H1 (cell line): ENCODE data around the gene ANP32A. TPM values are rescaled to one million over a fixed set of nuclear protein-coding genes. Genes with fewer than 3 reads are reported as not detected.

ENCODE experiments used
- CTCF ChIA-PET: fragments of 300-600 bp; sonication (Branson Sonifier 250); formaldehyde crosslinking; loops from one replicate; lab custom pipeline; 2021; ENCODE audit not compliant: partially characterized antibody; lab: Charles Lee
- POLR2A ChIA-PET: fragments of 300-600 bp; sonication (Branson Sonifier 250); formaldehyde crosslinking; loops from one replicate; lab custom pipeline; 2021; ENCODE audit warnings: inconsistent platforms; ENCODE audit not compliant: partially characterized antibody; lab: Charles Lee
- DNase-seq, 2 experiments: peaks; one replicate each; pipeline versions ENCODE4 v3.0.0 to v3.0.0-alpha.2; 2010 to 2022; ENCODE audit warnings: low spot score in 2 of 2, low read depth in 1 of 2, mixed read lengths in 1 of 2
- FAIRE-seq: peaks from 2 replicates; lab custom pipeline; 2011; peaks lifted over from hg19 to GRCh38; lab: Jason Lieb, UNC
- H2AFZ ChIP-seq: 2 replicates; pipeline ENCODE4 v1.8.1; 2012; ENCODE audit warnings: low read length, inconsistent platforms
- H2AK5ac ChIP-seq: 2 replicates; pipeline ENCODE4 v1.6.1; 2013; ENCODE audit warnings: low read depth, low read length
- H2BK120ac ChIP-seq: replicated peaks from 2 replicates; pipeline ENCODE3; 2013; ENCODE audit warnings: low read depth, low read length, inconsistent platforms
- H2BK12ac ChIP-seq: 2 replicates; pipeline ENCODE4 v1.6.1; 2013; ENCODE audit warnings: low read depth, low read length
- H2BK15ac ChIP-seq: 2 replicates; pipeline ENCODE4 v1.6.1; 2013; ENCODE audit warnings: low read length
- H2BK20ac ChIP-seq: 2 replicates; pipeline ENCODE4 v1.6.1; 2013; ENCODE audit warnings: low read length
- H2BK5ac ChIP-seq: 2 replicates; pipeline ENCODE4 v1.6.1; 2013; ENCODE audit warnings: low read depth, low read length
- H3K14ac ChIP-seq: 2 replicates; pipeline ENCODE4 v1.6.1; 2013; ENCODE audit warnings: inconsistent platforms; ENCODE audit not compliant: insufficient read length
- H3K18ac ChIP-seq: 2 replicates; pipeline ENCODE4 v1.6.1; 2013; ENCODE audit warnings: low read length; ENCODE audit errors: extremely low read depth
- H3K23ac ChIP-seq: 2 replicates; pipeline ENCODE4 v1.6.1; 2013; ENCODE audit warnings: inconsistent platforms; ENCODE audit not compliant: insufficient read length
- H3K23me2 ChIP-seq: 2 replicates; pipeline ENCODE4 v1.6.1; 2013; ENCODE audit warnings: low read depth, low read length
- H3K27ac ChIP-seq: 2 replicates; pipeline ENCODE4 v1.6.1; 2011; ENCODE audit warnings: low read depth, low read length, inconsistent platforms
- H3K27me3 ChIP-seq, 4 experiments: replicated peaks in 1 of 4; 1 replicate in 1 of 4; 2 replicates in 3 of 4; pipeline versions ENCODE4 v1.6.1 to v1.8.1; 2011 to 2013; ENCODE audit warnings: low read length in 3 of 4, mild to moderate bottlenecking in 3 of 4, inconsistent platforms in 2 of 4, mixed read lengths in 2 of 4, moderate library complexity in 1 of 4; ENCODE audit not compliant: control insufficient read depth in 3 of 4, insufficient read depth in 3 of 4; ENCODE audit errors: extremely low read depth in 1 of 4
- H3K36me3 ChIP-seq, 4 experiments: 2 replicates each; pipeline versions ENCODE4 v1.6.1 to v1.8.1; 2011 to 2013; ENCODE audit warnings: mild to moderate bottlenecking in 4 of 4, low read length in 3 of 4, moderate library complexity in 2 of 4, control low read depth in 1 of 4, inconsistent platforms in 1 of 4; ENCODE audit not compliant: insufficient read depth in 4 of 4, control insufficient read depth in 2 of 4
- H3K4ac ChIP-seq: replicated peaks from 2 replicates; pipeline ENCODE3; 2013; ENCODE audit warnings: low read length, low read depth, mixed read lengths, inconsistent platforms; ENCODE audit not compliant: insufficient read length
- H3K4me1 ChIP-seq, 4 experiments: replicated peaks in 1 of 4; 1 replicate in 1 of 4; 2 replicates in 3 of 4; pipeline versions ENCODE4 v1.6.1 to v1.8.1; 2011 to 2013; ENCODE audit warnings: low read length in 3 of 4, inconsistent platforms in 2 of 4, mixed read lengths in 1 of 4; ENCODE audit not compliant: insufficient read depth in 4 of 4, control insufficient read depth in 3 of 4
- H3K4me2 ChIP-seq, 2 experiments: 2 replicates each; pipeline versions ENCODE4 v1.6.1 to v1.8.1; 2011 to 2013; ENCODE audit warnings: low read depth in 2 of 2, low read length in 2 of 2, control low read depth in 1 of 2, inconsistent platforms in 1 of 2, mild to moderate bottlenecking in 1 of 2; ENCODE audit not compliant: insufficient read depth in 1 of 2
- H3K4me3 ChIP-seq, 4 experiments: fragments of 200-600, 300-600 bp in 1 of 4; sonication (generic), shearing (Covaris generic), sonication (Bioruptor Twin) in 1 of 4; 2 replicates each; pipeline versions ENCODE4 v1.5.1 to v1.8.1; 2011 to 2016; ENCODE audit warnings: low read length in 4 of 4, low read depth in 3 of 4, control low read depth in 2 of 4, inconsistent platforms in 2 of 4, mild to moderate bottlenecking in 2 of 4, mixed read lengths in 1 of 4, moderate library complexity in 1 of 4; ENCODE audit not compliant: insufficient read depth in 2 of 4; ENCODE audit errors: extremely low read depth in 1 of 4
- H3K56ac ChIP-seq: replicated peaks from 2 replicates; pipeline ENCODE3; 2013; ENCODE audit warnings: low read depth, mild to moderate bottlenecking, mixed read lengths, low read length, inconsistent platforms; ENCODE audit not compliant: insufficient read length
- H3K79me1 ChIP-seq: 2 replicates; pipeline ENCODE4 v1.6.1; 2013; ENCODE audit warnings: low read depth, low read length, control low read depth
- H3K79me2 ChIP-seq, 2 experiments: 2 replicates each; pipeline versions ENCODE4 v1.6.1 to v1.8.1; 2012 to 2013; ENCODE audit warnings: low read length in 2 of 2, mild to moderate bottlenecking in 2 of 2, inconsistent platforms in 1 of 2; ENCODE audit not compliant: insufficient read depth in 2 of 2, control insufficient read depth in 1 of 2
- H3K9ac ChIP-seq, 4 experiments: replicated peaks in 1 of 4; 1 replicate in 1 of 4; 2 replicates in 3 of 4; pipeline versions ENCODE4 v1.6.1 to v1.8.1; 2011 to 2013; ENCODE audit warnings: low read depth in 3 of 4, low read length in 3 of 4, control low read depth in 2 of 4, mild to moderate bottlenecking in 2 of 4, moderate library complexity in 2 of 4, inconsistent platforms in 1 of 4; ENCODE audit errors: extremely low read depth in 1 of 4
- H3K9me3 ChIP-seq, 2 experiments: 2 replicates each; pipeline versions ENCODE4 v1.6.1 to v1.8.1; 2012 to 2013; ENCODE audit warnings: mild to moderate bottlenecking in 2 of 2, moderate library complexity in 2 of 2, control low read depth in 1 of 2, inconsistent platforms in 1 of 2, low read depth in 1 of 2, low read length in 1 of 2, mixed read lengths in 1 of 2; ENCODE audit not compliant: insufficient read depth in 2 of 2
- H4K20me1 ChIP-seq, 2 experiments: replicated peaks in 1 of 2; 2 replicates each; pipeline versions ENCODE3 to v1.8.1; 2011 to 2013; ENCODE audit warnings: inconsistent platforms in 2 of 2, low read length in 2 of 2, mild to moderate bottlenecking in 1 of 2; ENCODE audit not compliant: insufficient read depth in 2 of 2, control insufficient read depth in 1 of 2
- H4K5ac ChIP-seq: 2 replicates; pipeline ENCODE4 v1.6.1; 2013; ENCODE audit warnings: low read length, low read depth, mixed read lengths, inconsistent platforms; ENCODE audit not compliant: insufficient read length
- H4K8ac ChIP-seq: 2 replicates; pipeline ENCODE4 v1.8.0; 2013; ENCODE audit warnings: mild to moderate bottlenecking, moderate library complexity, low read length, inconsistent platforms; ENCODE audit not compliant: insufficient read depth; ENCODE audit errors: extremely low read depth
- H4K91ac ChIP-seq: replicated peaks from 2 replicates; pipeline ENCODE3; 2013; ENCODE audit warnings: low read length, mixed read lengths, inconsistent platforms; ENCODE audit not compliant: insufficient read length
- BACH1 ChIP-seq: IDR thresholded peaks from 2 replicates; pipeline ENCODE4 v1.6.1; 2012; ENCODE audit warnings: low read length, improper control_type of control experiment
- CHD2 ChIP-seq: IDR thresholded peaks from 2 replicates; pipeline ENCODE4 v1.6.1; 2012; ENCODE audit warnings: low read length, improper control_type of control experiment
- EGR1 ChIP-seq: IDR thresholded peaks from 2 replicates; pipeline ENCODE4 v1.6.1; 2011; ENCODE audit warnings: low read depth, low read length, borderline replicate concordance
- GABPA ChIP-seq: IDR thresholded peaks from 2 replicates; pipeline ENCODE4 v1.6.1; 2011; ENCODE audit warnings: mild to moderate bottlenecking, low read length, moderate library complexity, borderline replicate concordance; ENCODE audit not compliant: insufficient read depth
- HDAC2 ChIP-seq, 2 experiments: fragments of 300-600 bp in 1 of 2; sonication (generic) in 1 of 2; IDR thresholded peaks; 2 replicates each; pipeline ENCODE4 v1.6.1; 2011 to 2012; ENCODE audit warnings: low read depth in 2 of 2, low read length in 2 of 2, mild to moderate bottlenecking in 2 of 2, moderate library complexity in 2 of 2, borderline replicate concordance in 1 of 2, inconsistent platforms in 1 of 2
- JUND ChIP-seq: IDR thresholded peaks from 2 replicates; pipeline ENCODE4 v1.6.1; 2011; ENCODE audit warnings: mild to moderate bottlenecking, improper control_type of control experiment, low read length
- KDM5A ChIP-seq: fragments of 200-600 bp; IDR thresholded peaks from 2 replicates; pipeline ENCODE4 v1.7.1; 2012; ENCODE audit warnings: mild to moderate bottlenecking, low read length, inconsistent platforms, mixed read lengths
- POLR2A ChIP-seq, 2 experiments: IDR thresholded peaks; 1 replicate in 1 of 2; 2 replicates in 1 of 2; pipeline ENCODE4 v1.6.1; 2011; ENCODE audit warnings: low read depth in 2 of 2, low read length in 2 of 2, mild to moderate bottlenecking in 2 of 2; ENCODE audit errors: control extremely low read depth in 1 of 2
- RFX5 ChIP-seq: IDR thresholded peaks from 2 replicates; pipeline ENCODE4 v1.6.1; 2011; ENCODE audit warnings: low read depth, low read length, improper control_type of control experiment, borderline replicate concordance
- SP1 ChIP-seq: IDR thresholded peaks from 2 replicates; pipeline ENCODE4 v1.6.1; 2011; ENCODE audit warnings: low read depth, low read length
- TAF1 ChIP-seq: IDR thresholded peaks from 2 replicates; pipeline ENCODE4 v1.6.1; 2011; ENCODE audit warnings: mild to moderate bottlenecking, low read depth, low read length
- WGBS, 2 experiments: shearing (Covaris generic) in 1 of 2; methylation state at CpG; one replicate each; pipeline versions ENCODE4 v1.1.6 to v1.1.7; 2013 to 2015; ENCODE audit warnings: low lambda C conversion rate in 2 of 2, mixed read lengths in 2 of 2, inconsistent platforms in 1 of 2, low coverage in 1 of 2, missing lambda C conversion rate in 1 of 2; ENCODE audit not compliant: insufficient replicate concordance in 2 of 2, insufficient coverage in 1 of 2, insufficient read length in 1 of 2; ENCODE audit errors: extremely low coverage in 1 of 2, missing lambda C conversion rate in 1 of 2; 5-methylcytosine and 5-hydroxymethylcytosine counted together
- polyA plus RNA-seq, 7 experiments: library from polyadenylated mRNA; depleted of rRNA in 3 of 7; stranded (reverse) in 5 of 7; unstranded in 2 of 7; fragments of >200 nt in 5 of 7; fragments of 200-250 nt in 2 of 7; gene quantifications; 1 replicate in 5 of 7; 2 replicates in 1 of 7; 4 replicates in 1 of 7; pipeline versions ENCODE4 v1.2.1 to v1.2.3, GENCODE V29; 2011 to 2013; ENCODE audit warnings: missing spikeins in 2 of 7, mixed read lengths in 2 of 7
- total RNA-seq: library from RNA; stranded (reverse); fragmentation: NEBNext Ultra II Directional; extraction: Animal tissue kit (Norgen Biotek cat#: 25700); gene quantifications from 2 replicates; pipeline ENCODE4 v1.2.1, GENCODE V29; 2021
- TF ChIP-seq, protein P1 (sequence below): IDR thresholded peaks from 2 replicates; pipeline ENCODE4 v1.6.1; 2012; ENCODE audit warnings: inconsistent platforms

Gene ANP32A
- total and polyA plus RNA-seq, 2 of the 8 experiments (the other 6 are each of a cell fraction or from before 2014, with no cell fraction given), result 70.8 to 295 TPM

DNA sequence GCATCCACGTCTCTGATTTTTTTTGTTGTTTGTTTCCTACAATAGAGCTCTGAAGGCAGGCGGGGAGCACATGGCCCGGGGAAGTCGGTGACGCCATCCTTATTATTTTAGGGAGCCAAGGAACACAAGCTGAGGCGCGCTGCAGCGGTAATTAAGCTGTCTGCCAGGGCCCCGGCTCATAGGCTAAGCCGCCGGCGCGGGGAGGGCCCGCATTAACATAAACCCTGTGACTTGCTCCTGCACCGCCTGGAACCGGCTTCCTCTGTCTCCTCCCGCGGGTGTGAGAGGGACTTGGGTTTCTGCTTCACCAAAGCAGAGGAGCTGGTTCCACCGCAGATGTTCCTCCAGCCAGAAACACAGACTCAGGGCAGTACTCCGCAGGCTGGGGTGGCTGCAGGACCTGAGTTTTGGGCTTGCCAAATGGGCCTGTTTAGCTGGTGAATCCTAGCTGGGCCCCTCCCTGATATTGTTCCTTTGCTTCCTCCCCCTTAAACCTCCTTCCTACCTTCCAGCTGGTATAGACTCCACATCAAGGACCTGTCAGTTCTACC, 25.3 kb downstream of the ANP32A start:
- ChIA-PET POLR2A (interaction anchor here (0.6 to 4.0 kb wide), 9 partner anchors 9 to 81 kb away, joined by 3 to 54 read pairs (median 4); no protein-coding TSS in a partner anchor), CTCF (interaction anchor here (0.7 to 3.9 kb wide), 15 partner anchors 9 to 245 kb away, joined by 3 to 21 read pairs (median 3); no protein-coding TSS in a partner anchor)
- 0 out of 2 replicates have a peak overlapping the region, but pooled peaks have one; percentile 20 for H3K18ac ChIP-seq
- H3K56ac ChIP-seq, result no peak overlapping the region
- H4K5ac ChIP-seq, result no peak overlapping the region
- H4K91ac ChIP-seq, result no peak overlapping the region
- H3K23me2 ChIP-seq, result peaks cover 3% of the 10 kb centered on the region; the same call in 1 of the 2 replicates
- H3K4ac ChIP-seq, result no peak overlapping the region
- H3K9ac ChIP-seq, result peak overlapping the region; percentile 36 to 63 (median 42)
- peaks cover 47 to 65% of the 10 kb centered on the region in 2 experiments for H4K20me1 ChIP-seq
- H2BK12ac ChIP-seq, result peak overlapping the region; percentile 76; the same call in 1 of the 2 replicates
- H3K4me3 ChIP-seq, result peak overlapping the region in 3 of 4 experiments; percentile 1 to 32 (median 7); a peak in 4 of 8 replicates
- peak overlapping the region; percentile 61 for H3K27ac ChIP-seq
- H2BK120ac ChIP-seq, result no peak overlapping the region
- no peak overlapping the region for H2BK20ac ChIP-seq
- 8% methylated on average over 20 of the region's 20 CpGs; no CpG with 5 or more reads in 1 of the 2 experiments for WGBS, 2 experiments
- H3K4me2 ChIP-seq, result peak overlapping the region; percentile 59
- no peak overlapping the region for H2AFZ ChIP-seq
- peak overlapping the region; percentile 40 for H2AK5ac ChIP-seq
- H3K4me1 ChIP-seq, result peaks cover 22 to 51% (median 40%) of the 10 kb centered on the region in 4 experiments
- no peak overlapping the region for H3K14ac ChIP-seq
- peak; percentile 72 to 82 for DNase-seq
- no peak overlapping the region for H3K23ac ChIP-seq
- H4K8ac ChIP-seq, result peak overlapping the region; percentile 87; the same call in 1 of the 2 replicates
- no peak for FAIRE-seq
- peaks cover 6 to 96% of the 10 kb centered on the region in 2 experiments; a peak in 3 of 4 replicates for H3K79me2 ChIP-seq
- H3K27me3 ChIP-seq, result no peaks in the 10 kb centered on the region; a peak in 1 of 7 replicates
- no peak overlapping the region for H2BK15ac ChIP-seq
- no peak overlapping the region for H2BK5ac ChIP-seq
- peaks cover 27% of the 10 kb centered on the region for H3K79me1 ChIP-seq
- peaks cover 0 to 4% (median 0%) of the 10 kb centered on the region in 4 experiments; a peak in 1 of 8 replicates for H3K36me3 ChIP-seq
- H3K9me3 ChIP-seq, result no peaks in the 10 kb centered on the region
- TF ChIP-seq GABPA, result no peak
- TF ChIP-seq BACH1, result no peak
- TF ChIP-seq KDM5A, result no peak
- TF ChIP-seq TAF1, result peak; percentile 75
- TF ChIP-seq RFX5, result no peak
- TF ChIP-seq HDAC2 (IDR thresholded peaks at IDR 0.05; ENCODE audit: borderline replicate concordance in 1 of 2, low read depth in 2 of 2, low read length in 2 of 2), result 0 out of 4 replicates have a peak, but pooled peaks of 1 of the 2 experiments have one; percentile 20
- TF ChIP-seq POLR2A (IDR thresholded peaks at IDR 0.05; ENCODE audit: control extremely low read depth in 1 of 2, low read depth in 2 of 2, low read length in 2 of 2), result peak in 1 of 2 experiments; percentile 77; a peak in 2 of 3 replicates
- TF ChIP-seq SP1, result peak; percentile 59; the same call in 1 of the 2 replicates
- TF ChIP-seq, protein P1, sequence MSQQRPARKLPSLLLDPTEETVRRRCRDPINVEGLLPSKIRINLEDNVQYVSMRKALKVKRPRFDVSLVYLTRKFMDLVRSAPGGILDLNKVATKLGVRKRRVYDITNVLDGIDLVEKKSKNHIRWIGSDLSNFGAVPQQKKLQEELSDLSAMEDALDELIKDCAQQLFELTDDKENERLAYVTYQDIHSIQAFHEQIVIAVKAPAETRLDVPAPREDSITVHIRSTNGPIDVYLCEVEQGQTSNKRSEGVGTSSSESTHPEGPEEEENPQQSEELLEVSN, result peak; percentile 35; the same call in 1 of the 2 replicates
- no peak for TF ChIP-seq CHD2
- peak; percentile 61 for TF ChIP-seq JUND
- no peak for TF ChIP-seq EGR1
